ENCODE results near the gene PEX11G. TPM values are rescaled to one million over a fixed set of nuclear protein-coding genes. Genes with fewer than 3 reads are reported as not detected.

Gene PEX11G
- total and polyA plus RNA-seq, 2 of the 8 experiments (the other 6 are each of a cell fraction or from before 2014, with no cell fraction given): 2.1 to 4.3 TPM

DNA sequence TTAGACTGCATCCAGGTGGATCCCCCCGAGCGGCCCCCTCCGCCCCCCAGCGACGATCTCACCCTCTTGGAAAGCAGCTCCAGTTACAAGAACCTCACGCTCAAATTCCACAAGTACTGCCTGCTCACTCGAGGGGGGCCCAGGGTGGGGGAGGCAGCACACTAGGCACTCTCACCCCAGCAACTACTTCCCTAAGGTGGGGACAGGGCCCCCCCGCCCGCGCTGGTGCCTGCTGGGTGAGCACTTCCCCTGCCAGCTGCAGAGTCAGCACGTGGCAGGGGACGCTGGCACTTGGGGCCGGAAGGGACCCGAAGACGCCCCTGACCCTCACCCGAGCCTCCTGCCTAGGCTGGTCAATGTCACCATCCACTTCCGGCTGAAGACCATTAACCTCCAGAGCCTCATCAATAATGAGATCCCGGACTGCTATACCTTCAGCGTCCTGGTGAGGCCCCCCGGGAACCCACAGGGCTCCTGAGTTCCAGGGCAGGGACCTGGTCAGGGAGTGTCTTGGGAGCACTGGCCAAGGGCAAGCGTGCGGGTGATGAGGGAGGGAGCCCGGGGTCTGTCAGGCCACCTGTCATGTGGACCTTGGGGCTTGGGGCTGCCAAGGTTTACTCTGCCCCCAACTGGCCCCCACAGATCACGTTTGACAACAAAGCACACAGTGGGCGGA lies 38.8 kb upstream of the PEX11G start (continued):
- TF ChIP-seq POU5F1 (IDR thresholded peaks at IDR 0.05; ENCODE audit: low read depth, low read length) (no peak), RNF2 (IDR thresholded peaks at IDR 0.05; ENCODE audit: borderline replicate concordance, low read depth, low read length, missing control alignments, poor library complexity, severe bottlenecking) (no peak), EP300 (IDR thresholded peaks at IDR 0.05; ENCODE audit: borderline replicate concordance in 1 of 2, low read depth in 2 of 2, low read length in 2 of 2) (no peak), CBX8 (IDR thresholded peaks at IDR 0.05; ENCODE audit: borderline replicate concordance, low read depth, low read length) (no peak)
